Activated CD8-positive, alpha-beta memory T cell treated with anti-CD3 and anti-CD28 coated beads for 36 hours (primary cell): ENCODE measurements around the gene RAPH1. TPM values are rescaled to one million over a fixed set of nuclear protein-coding genes. Genes with fewer than 3 reads are reported as not detected.

Experiments
- CTCF ChIA-PET: fragments of 350-600 bp; sonication (Branson Sonifier 250); formaldehyde crosslinking; loops from one replicate; lab custom pipeline; 2021; ENCODE audit warnings: antibody characterized with exemption; lab: Charles Lee
- POLR2A ChIA-PET: fragments of 350-600 bp; sonication (Branson Sonifier 250); formaldehyde crosslinking; loops from one replicate; lab custom pipeline; 2021; ENCODE audit warnings: antibody characterized with exemption; lab: Charles Lee
- total RNA-seq, 2 experiments: library from RNA; stranded (reverse); gene quantifications; one replicate each; pipeline ENCODE4 v1.2.3, GENCODE V29; 2021

Gene RAPH1
- total RNA-seq, 2 experiments from 2014 or later = 1.5 to 2.6 TPM

DNA sequence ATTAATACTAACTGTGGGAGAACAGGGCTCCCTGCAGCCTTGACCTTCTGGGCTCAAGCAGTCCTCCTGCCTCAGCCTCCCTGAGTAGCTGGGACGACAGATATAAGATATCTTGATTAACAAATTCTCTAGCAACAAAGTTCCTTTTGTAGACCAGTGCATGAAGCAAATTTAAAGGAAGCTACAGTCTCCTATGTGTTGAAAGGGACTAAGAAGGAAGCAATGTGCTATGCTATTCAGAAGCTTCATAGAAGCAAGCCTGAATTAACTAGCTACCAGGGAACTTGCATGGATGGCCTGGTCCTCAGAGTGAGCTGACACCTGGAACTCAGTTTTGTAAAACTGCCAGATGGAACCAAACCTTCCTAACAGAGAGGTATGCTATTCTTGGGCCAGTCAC, 33.2 kb downstream of the RAPH1 start:
- CTCF ChIA-PET = interaction anchor here (0.7 to 1.1 kb wide), 2 partner anchors 33 to 408 kb away, joined by 3 to 4 read pairs; no protein-coding TSS in a partner anchor
- POLR2A ChIA-PET = no interaction called here

DNA sequence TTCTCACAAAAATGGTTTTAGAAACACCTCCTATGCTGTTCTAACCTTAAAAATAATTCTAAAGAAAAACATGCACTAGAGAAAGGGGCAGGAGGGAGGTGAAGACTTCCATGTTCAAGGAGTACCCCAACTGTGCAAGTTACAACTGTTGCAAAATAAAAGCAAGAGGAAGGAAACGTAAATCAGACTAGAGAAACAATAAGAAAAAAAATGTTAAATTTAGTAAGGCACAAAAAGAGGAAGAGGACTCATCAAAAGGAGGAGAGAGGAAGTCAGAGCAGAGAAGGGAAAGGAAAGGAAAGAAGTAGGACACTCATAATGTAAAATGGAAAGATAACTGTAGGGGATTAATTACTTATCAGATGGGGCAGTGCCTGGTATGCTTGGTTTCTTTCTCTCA, 34.1 kb downstream of the RAPH1 start:
- ChIA-PET POLR2A (no interaction called here), CTCF (interaction anchor here (1.1 kb wide), 1 partner anchor 32 kb away, joined by 4 read pairs; no protein-coding TSS in a partner anchor)

DNA sequence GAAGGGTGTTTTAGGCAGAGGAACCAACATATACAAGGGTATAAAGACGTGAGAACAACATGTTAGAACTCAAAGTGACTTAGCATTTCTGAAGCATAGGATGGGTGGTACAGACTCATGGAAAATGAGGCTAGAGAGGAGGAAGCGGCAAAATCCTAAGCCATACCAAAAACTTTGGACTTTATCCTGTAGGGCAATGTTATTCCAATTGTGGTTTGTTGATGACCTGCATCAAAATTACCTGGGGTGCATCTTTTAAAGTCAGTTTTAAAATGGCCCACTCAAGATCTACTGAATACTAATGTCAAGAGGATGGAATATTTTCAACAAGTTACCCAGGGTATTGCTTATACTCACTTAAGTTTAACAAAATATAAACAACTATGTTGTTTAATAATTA, 34.8 kb downstream of the RAPH1 start:
- CTCF ChIA-PET = no interaction called here
- POLR2A ChIA-PET = no interaction called here

DNA sequence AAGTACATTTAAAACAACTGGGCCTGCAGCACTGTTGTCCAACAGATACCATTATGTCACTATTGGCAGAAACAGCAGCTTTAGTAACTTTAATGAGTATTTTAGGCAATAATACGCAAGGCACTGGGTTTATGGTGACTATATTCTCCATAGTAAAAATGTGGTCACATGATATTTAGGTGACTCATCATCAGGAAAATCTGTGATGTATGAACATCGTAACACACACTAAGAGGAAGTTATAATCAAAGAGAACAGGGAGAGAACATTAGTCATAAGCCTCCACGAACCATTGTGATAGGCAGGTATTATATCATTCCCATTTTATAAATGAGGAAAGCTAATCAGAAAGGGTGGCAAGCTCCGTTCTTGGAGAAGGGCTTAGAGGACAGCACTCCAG, 36.9 kb downstream of the RAPH1 start:
- ChIA-PET CTCF (no interaction called here), POLR2A (no interaction called here)

DNA sequence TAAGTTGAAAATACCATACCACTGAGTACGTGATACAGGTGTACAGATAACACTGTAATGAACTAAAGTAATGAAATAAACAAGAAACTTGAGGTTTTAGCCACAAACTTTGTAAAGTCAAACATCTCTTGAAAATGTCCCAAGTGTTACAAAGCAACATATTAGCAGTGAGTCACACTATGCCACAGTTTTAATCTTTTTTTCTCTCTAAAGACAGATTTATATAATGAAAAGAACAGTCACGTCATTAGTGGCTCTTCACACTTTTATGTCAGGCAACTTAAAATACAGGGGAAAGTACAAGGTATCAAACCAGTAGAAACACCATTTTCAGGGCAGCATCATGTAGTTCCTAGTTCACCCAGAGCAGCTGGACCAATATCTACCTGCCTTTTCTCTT, 42.1 kb downstream of the RAPH1 start:
- POLR2A ChIA-PET = interaction anchor here (0.7 kb wide), 1 partner anchor 423 kb away, joined by 3 read pairs; no protein-coding TSS in a partner anchor

DNA sequence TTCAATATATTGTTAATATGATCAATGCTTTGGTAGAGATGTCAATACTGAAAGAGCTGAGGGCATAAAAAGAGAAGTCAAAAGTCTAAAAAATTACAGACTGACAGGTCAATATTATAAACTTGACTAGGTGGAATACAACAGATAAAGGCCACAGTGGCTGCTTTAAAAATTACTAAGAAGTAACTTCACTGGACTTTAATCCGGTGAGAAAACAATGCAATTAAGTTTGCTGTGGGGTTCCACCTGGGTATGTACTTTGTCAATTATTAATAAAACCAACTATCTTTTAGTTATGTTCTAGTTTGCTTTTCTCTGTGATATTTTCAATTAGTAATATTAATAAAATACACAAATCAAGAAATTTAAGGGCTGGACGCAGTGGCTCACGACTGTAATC, 44.7 kb downstream of the RAPH1 start:
- ChIA-PET CTCF (no interaction called here), POLR2A (no interaction called here)

More for the DNA sequence above, 42.1 kb downstream of the RAPH1 start:
- CTCF ChIA-PET = no interaction called here

DNA sequence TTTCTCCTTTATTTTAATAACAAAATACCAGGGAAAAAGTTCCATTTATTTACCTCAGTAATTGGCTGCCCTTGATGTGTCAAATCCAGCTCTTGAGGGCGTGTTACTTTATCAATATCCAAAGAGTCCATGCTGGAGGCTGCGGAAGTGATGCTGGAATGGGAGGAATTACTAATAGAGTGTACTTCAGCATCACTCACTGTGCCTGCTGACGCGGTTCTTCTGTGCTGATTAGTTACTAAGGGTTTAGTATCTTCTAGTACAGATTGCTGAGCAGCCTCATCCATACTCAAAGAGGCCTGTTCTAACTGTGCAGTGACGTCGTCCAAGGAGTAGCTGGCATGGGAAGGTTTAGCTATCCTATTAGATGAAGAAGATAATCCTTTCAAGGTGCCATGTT, 45.6 kb downstream of the RAPH1 start:
- POLR2A ChIA-PET = no interaction called here
- CTCF ChIA-PET = no interaction called here

DNA sequence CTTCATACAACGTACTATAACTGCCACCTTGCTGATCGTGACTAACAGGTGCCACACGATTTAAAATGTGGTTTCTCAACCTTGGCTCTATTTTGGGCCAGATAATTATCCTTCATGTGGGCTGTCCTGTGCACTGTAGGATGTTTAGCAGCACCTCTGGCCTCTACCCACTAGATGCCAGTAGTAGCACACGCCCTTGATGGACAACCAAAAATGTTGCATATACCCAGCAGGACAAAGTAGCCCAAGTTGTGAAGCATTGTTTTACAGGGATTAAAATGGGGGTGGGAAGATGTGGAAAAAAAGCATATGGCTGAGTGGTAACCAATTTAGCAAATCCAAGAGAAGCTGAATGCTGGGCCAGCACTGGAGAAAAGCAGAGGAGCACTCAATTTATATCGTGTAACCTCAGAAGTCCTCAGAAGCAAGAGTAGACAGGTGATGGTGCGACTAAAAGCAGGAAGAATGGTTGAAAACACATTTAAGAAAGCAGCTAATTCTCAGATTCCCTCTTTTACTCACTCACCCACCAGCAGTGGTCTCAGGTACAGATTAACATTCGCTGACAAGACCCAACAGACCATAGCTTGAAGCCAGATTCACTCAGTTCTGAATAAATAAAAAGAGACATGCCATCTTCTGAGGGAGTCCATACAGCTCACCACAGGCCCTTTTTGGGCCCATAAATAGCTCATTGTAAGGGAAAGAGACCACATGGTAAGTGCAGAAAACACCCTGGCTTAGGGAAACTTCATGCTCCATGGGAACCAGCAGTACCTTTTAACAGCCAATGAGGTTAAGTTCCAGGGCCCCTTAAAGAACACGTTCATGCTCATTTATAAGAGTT, 50.6 kb downstream of the RAPH1 start:
- ChIA-PET POLR2A (interaction anchor here (0.5 kb wide), 1 partner anchor 49 kb away, joined by 3 read pairs; no protein-coding TSS in a partner anchor), CTCF (interaction anchor here (0.6 to 1.2 kb wide), 7 partner anchors 10 to 346 kb away, joined by 3 to 7 read pairs (median 4); no protein-coding TSS in a partner anchor)

DNA sequence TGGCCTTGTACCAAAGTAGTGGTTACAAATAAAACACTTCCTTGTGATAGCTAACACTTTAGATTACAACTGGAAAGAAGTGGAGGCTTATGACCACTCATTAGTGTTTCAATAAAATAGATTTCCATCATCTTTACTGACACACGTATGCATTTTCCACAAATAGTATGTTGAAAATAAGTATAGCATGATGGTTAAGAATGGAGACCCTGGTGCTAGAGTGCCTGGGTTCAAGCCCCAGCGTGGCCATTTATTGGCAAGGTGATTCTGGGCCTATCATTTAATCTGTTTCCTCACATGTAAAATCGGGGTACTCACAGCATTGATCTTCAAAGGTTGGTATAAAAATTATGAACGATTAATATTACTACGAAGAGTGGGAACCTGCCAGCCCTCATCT, 54.5 kb downstream of the RAPH1 start:
- CTCF ChIA-PET = interaction anchor here (0.7 kb wide), 1 partner anchor 12 kb away, joined by 3 read pairs; no protein-coding TSS in a partner anchor

DNA sequence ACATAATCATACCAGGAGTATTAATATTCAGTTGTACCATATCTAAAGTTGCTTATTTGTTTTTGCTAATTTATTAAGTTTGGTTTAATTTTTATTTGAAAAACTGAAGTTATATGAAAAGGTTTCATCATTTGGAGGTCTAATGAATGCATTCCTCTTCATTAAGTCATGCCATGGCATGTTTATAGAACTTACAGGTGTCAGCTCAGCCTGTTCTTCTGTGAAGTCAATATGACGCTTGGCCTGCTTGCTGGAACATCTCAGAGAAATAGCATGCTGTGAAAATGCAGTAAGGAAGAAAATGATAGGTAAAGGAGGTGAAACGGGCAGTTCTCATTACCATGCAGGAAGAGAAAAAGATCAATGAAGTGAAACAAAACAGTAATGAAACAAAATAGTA, 58.2 kb downstream of the RAPH1 start:
- POLR2A ChIA-PET = no interaction called here
- CTCF ChIA-PET = no interaction called here

More for the DNA sequence above, 54.5 kb downstream of the RAPH1 start:
- POLR2A ChIA-PET = no interaction called here

DNA sequence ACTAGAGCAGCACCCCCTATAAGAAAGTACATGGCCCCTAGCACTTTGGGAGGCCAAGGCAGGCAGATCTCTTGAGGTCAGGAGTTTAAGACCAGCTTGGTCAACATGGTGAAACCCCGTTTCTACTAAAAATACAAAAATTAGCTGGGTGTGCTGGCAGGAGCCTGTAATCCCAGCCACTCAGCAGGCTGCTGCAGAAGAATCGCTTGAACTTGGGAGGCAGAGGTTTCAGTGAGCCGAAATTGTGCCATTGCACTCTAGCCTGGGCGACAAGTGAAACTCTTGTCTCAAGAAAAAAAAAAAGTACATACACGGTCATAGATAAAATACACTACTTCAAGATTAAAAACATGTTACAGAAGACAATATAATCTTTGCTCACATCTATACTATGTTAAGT, 63.8 kb downstream of the RAPH1 start:
- POLR2A ChIA-PET = interaction anchor here (0.6 kb wide), 1 partner anchor 939 kb away, joined by 3 read pairs; no protein-coding TSS in a partner anchor

DNA sequence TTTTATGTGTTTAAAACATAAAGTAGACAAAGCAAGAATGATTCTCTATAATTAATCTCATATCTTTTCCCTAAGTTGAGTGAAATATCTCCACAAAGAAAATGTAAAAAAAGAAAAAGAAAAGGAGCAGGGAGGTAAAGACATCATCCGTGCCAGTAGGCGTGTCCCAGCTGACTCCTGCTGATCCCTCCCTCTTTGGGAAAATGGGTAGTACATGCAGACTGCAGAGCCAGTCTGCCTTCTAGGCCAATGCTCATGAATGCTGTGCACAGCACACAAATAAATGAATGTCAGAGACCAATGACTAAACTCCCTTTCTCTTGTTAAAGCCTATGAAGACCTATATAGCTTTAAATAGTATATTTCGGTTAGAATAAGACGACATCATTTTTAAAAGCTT, 64.7 kb downstream of the RAPH1 start:
- ChIA-PET POLR2A (no interaction called here), CTCF (no interaction called here)

More for the DNA sequence above, 63.8 kb downstream of the RAPH1 start:
- CTCF ChIA-PET = no interaction called here

DNA sequence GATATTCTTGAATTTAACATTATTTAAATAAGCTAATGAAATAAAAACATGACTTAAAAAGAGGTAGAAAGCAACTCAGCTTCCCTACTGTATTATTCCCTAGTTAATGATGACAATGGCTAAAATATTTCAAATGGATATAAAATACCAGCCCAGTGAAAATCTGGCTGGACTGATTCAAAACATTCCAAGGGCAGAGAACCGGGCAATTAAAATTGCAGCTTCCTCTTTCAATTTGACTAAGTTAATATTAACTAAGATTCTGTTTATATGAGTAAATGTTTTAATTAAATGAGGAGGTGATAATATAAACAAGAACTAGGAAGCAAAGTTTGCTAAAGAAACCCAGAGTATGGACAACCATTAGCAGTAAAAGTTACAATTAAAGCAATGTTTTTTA, 65.6 kb downstream of the RAPH1 start:
- ChIA-PET CTCF (interaction anchor here (1.0 to 1.4 kb wide), 2 partner anchors 11 to 15 kb away, joined by 3 to 4 read pairs; no protein-coding TSS in a partner anchor), POLR2A (no interaction called here)

DNA sequence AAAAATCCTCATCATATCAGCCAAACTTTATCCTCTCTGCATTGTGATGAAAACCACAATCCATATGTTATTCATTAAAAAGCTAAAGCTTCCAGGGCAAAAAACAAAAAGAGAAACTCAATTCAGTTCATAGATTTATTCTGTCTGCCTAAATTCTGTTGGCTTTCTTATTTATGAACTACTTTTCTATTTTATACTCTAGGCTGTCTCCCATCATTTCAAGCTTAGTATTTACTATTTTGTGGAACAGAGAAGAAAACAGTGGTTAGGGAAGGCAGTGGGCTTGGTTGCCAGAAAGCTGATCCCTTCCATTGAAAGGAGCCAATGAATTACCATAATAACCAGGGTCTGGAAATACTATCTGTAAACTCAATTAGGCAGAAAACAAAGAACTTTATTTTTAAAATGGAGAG, 71.8 kb downstream of the RAPH1 start:
- CTCF ChIA-PET = interaction anchor here (0.5 kb wide), 1 partner anchor 9 kb away, joined by 3 read pairs; no protein-coding TSS in a partner anchor
- POLR2A ChIA-PET = no interaction called here

DNA sequence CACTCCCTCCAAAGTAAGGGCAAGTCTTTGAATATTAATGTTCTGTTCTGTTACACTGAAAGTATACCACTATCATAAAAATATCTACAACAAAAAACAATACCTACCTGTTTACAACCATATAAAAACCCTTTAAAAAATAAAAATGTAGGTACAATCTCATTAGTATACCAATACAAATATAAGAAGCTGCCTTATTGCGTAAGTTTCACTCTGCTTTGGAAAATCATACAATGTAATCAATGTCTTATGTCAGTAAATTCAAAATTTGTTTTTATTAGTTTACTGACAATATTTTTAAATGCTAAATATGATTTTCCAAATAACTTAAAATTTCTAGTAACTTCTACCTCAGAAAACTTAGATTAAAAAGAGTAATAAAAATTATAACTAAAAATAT, 72.8 kb downstream of the RAPH1 start:
- ChIA-PET CTCF (no interaction called here), POLR2A (no interaction called here)

DNA sequence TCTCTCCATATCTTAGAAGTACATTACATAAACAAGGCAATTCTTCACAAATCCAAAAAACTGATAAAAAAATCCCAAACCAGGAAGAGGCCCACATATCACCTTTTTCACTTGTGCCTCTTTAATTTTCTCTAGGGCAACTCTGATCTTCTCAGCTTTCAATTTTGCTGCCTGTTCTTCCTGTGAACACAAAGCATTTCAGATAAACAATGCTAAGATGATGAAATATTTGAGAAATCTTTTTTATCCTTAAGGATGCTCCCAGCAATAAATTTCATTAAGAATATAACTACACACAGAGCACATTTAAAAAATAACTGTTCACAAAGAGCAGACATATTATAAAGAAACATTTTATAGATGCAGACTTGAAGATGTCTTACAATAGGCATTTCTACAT, 73.4 kb downstream of the RAPH1 start:
- ChIA-PET CTCF (no interaction called here), POLR2A (no interaction called here)

DNA sequence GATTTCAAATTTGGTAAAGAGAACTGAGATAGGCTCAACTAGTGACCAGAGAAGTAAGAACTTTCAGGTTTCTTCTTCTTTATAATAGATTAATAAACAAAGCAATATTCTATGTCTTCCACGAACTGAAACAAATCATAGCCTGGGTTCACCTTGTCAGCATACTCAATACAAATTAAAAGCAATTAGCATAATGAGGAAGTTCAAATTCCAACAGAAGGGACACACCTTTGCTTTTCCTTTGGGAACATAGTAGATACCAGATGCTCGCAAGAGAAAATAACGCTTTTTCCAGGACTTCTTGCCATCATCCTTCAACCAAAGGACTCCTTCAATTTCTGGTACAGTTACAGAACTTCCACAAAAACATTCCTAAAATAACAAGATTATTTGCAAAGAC, 79.9 kb downstream of the RAPH1 start:
- CTCF ChIA-PET = interaction anchor here (1.5 kb wide), 1 partner anchor 14 kb away, joined by 4 read pairs; no protein-coding TSS in a partner anchor
- POLR2A ChIA-PET = no interaction called here

DNA sequence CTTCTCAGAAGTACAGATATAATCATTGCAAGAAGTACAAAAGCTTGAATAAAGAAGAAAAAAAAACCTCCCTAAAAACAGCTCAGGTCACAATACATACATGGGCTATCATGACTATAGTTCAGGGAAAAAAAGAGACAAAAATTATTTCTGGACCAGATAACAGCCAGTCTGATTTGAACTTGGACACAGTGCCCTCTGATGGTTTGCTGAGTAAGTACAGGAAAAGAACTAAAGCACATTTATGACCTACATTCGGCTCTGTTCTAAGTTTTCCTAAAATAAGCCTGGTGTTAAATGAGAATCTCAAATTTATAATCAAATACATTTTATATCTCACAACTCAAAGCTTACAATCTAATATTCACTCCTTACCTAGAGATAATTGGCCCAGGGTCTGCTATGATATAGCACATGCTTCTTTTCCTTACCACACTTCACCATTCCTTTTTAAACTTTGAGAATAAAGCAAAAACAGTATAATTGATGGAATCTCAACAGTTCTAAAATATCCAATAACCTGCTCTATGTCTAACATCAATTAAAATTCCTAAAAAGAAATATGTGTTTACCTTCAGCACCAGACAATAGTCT, 81.1 kb downstream of the RAPH1 start:
- CTCF ChIA-PET = interaction anchor here (0.6 to 1.5 kb wide), 7 partner anchors 9 to 449 kb away, joined by 3 to 5 read pairs (median 4); no protein-coding TSS in a partner anchor
- POLR2A ChIA-PET = no interaction called here

DNA sequence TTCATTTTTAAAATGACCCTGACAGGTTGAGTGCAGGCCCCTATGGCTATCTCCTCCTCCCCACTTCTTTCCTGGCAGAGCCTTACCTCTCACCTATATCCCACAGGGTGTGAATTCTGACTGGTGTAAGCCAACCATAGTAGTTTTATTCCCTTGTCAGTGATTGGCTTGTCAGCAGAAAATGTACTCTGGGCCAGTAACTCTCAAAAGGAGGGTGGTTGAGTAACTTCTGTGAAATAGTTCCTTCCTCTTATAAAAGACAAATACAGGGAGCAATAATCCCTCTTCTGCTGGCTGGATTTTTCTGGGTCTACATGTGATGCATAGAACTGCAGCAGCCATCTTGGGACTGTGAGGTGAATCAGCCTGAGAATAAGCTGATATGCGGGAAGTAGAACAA, 83.4 kb downstream of the RAPH1 start:
- POLR2A ChIA-PET = no interaction called here

DNA sequence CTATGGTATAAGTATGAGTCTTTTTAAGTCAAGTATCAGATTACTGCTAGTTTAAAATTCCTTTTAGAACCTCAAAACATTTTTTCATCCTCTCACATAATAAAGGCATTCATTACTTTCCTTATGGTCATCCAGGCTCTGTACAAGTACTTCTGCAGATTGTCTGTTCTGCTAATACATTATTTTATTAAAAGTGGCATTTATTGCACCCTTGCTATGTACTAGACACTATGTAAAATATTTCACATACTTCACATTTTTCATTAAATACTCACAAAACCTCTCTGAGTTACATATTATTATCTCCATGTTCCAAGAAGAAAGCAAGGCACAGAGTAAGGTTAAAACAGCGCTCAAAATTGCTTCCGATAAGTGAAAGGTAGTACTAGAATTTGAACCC, 84.1 kb downstream of the RAPH1 start:
- POLR2A ChIA-PET = no interaction called here
- CTCF ChIA-PET = no interaction called here

More for the DNA sequence above, 83.4 kb downstream of the RAPH1 start:
- CTCF ChIA-PET = no interaction called here
